ENCODE results near the gene RFK. TPM values are rescaled to one million over a fixed set of nuclear protein-coding genes. Genes with fewer than 3 reads are reported as not detected.

Gene RFK
- total and polyA plus RNA-seq, 2 of the 13 experiments (the other 11 are each of a cell fraction or from before 2014, with no cell fraction given): 18.2 to 37.2 TPM

DNA sequence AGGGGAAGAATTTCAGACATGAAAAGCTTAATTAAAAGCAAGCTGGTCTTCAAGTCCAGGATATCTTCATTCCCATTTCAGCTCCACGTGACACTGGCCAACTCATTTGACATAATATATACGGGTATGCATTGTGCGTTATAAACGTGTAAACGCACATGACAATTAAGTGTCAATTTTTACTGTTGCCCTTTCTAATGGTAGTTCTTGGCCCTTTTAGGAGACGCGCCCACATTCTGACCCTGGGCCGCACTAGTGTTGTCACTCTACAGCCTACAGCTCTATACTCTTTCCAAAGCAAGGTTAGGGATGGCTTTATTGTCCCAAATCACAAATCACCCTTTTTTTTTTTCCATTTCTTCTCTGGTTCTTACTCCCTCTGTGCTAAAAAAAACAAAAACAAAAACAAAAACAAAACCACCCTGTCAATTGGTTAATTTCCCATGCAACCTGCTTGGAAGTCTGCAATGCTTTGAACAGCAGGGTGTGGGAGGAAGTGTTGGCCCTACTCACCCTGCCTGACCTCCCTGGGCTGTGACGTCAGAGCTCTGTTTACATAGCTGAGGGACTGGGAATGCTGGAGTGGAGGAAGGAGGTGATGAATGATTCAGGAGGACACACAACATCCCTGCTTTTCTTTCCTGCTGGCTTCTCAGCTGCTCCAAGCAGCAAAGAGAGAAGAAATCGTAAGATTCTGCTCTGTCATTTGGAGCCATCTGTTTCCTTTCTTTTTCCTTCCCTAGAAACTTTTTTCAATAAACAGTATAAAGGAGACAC lies 19.3 kb downstream of the RFK start (continued):
- TF ChIP-seq, protein P1, sequence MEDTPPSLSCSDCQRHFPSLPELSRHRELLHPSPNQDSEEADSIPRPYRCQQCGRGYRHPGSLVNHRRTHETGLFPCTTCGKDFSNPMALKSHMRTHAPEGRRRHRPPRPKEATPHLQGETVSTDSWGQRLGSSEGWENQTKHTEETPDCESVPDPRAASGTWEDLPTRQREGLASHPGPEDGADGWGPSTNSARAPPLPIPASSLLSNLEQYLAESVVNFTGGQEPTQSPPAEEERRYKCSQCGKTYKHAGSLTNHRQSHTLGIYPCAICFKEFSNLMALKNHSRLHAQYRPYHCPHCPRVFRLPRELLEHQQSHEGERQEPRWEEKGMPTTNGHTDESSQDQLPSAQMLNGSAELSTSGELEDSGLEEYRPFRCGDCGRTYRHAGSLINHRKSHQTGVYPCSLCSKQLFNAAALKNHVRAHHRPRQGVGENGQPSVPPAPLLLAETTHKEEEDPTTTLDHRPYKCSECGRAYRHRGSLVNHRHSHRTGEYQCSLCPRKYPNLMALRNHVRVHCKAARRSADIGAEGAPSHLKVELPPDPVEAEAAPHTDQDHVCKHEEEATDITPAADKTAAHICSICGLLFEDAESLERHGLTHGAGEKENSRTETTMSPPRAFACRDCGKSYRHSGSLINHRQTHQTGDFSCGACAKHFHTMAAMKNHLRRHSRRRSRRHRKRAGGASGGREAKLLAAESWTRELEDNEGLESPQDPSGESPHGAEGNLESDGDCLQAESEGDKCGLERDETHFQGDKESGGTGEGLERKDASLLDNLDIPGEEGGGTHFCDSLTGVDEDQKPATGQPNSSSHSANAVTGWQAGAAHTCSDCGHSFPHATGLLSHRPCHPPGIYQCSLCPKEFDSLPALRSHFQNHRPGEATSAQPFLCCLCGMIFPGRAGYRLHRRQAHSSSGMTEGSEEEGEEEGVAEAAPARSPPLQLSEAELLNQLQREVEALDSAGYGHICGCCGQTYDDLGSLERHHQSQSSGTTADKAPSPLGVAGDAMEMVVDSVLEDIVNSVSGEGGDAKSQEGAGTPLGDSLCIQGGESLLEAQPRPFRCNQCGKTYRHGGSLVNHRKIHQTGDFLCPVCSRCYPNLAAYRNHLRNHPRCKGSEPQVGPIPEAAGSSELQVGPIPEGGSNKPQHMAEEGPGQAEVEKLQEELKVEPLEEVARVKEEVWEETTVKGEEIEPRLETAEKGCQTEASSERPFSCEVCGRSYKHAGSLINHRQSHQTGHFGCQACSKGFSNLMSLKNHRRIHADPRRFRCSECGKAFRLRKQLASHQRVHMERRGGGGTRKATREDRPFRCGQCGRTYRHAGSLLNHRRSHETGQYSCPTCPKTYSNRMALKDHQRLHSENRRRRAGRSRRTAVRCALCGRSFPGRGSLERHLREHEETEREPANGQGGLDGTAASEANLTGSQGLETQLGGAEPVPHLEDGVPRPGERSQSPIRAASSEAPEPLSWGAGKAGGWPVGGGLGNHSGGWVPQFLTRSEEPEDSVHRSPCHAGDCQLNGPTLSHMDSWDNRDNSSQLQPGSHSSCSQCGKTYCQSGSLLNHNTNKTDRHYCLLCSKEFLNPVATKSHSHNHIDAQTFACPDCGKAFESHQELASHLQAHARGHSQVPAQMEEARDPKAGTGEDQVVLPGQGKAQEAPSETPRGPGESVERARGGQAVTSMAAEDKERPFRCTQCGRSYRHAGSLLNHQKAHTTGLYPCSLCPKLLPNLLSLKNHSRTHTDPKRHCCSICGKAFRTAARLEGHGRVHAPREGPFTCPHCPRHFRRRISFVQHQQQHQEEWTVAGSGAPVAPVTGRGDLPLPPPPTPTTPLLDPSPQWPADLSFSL (CRISPR knock-in tag; IDR thresholded peaks at IDR 0.05): no peak
- TF ChIP-seq ARNTL (CRISPR knock-in tag; IDR thresholded peaks at IDR 0.05) (no peak), ZMAT3 (CRISPR knock-in tag; conservative IDR thresholded peaks at IDR 0.05) (no peak), ZNF747 (CRISPR knock-in tag; IDR thresholded peaks at IDR 0.05; ENCODE audit: borderline replicate concordance) (no peak), RXRB (CRISPR knock-in tag; IDR thresholded peaks at IDR 0.05; ENCODE audit: borderline replicate concordance) (peak; percentile 91), KLF9 (CRISPR knock-in tag; IDR thresholded peaks at IDR 0.05; ENCODE audit: low read depth) (no peak), ZNF468 (CRISPR knock-in tag; IDR thresholded peaks at IDR 0.05) (no peak), MAFG (CRISPR knock-in tag; IDR thresholded peaks at IDR 0.05) (no peak), ZKSCAN5 (CRISPR knock-in tag; IDR thresholded peaks at IDR 0.05) (peak; percentile 99), RORA (CRISPR knock-in tag; IDR thresholded peaks at IDR 0.05) (no peak), HOXD1 (CRISPR knock-in tag; IDR thresholded peaks at IDR 0.05) (no peak), ZZZ3 (CRISPR knock-in tag; IDR thresholded peaks at IDR 0.05; ENCODE audit: borderline replicate concordance) (no peak)
- TF ChIP-seq, protein P2, sequence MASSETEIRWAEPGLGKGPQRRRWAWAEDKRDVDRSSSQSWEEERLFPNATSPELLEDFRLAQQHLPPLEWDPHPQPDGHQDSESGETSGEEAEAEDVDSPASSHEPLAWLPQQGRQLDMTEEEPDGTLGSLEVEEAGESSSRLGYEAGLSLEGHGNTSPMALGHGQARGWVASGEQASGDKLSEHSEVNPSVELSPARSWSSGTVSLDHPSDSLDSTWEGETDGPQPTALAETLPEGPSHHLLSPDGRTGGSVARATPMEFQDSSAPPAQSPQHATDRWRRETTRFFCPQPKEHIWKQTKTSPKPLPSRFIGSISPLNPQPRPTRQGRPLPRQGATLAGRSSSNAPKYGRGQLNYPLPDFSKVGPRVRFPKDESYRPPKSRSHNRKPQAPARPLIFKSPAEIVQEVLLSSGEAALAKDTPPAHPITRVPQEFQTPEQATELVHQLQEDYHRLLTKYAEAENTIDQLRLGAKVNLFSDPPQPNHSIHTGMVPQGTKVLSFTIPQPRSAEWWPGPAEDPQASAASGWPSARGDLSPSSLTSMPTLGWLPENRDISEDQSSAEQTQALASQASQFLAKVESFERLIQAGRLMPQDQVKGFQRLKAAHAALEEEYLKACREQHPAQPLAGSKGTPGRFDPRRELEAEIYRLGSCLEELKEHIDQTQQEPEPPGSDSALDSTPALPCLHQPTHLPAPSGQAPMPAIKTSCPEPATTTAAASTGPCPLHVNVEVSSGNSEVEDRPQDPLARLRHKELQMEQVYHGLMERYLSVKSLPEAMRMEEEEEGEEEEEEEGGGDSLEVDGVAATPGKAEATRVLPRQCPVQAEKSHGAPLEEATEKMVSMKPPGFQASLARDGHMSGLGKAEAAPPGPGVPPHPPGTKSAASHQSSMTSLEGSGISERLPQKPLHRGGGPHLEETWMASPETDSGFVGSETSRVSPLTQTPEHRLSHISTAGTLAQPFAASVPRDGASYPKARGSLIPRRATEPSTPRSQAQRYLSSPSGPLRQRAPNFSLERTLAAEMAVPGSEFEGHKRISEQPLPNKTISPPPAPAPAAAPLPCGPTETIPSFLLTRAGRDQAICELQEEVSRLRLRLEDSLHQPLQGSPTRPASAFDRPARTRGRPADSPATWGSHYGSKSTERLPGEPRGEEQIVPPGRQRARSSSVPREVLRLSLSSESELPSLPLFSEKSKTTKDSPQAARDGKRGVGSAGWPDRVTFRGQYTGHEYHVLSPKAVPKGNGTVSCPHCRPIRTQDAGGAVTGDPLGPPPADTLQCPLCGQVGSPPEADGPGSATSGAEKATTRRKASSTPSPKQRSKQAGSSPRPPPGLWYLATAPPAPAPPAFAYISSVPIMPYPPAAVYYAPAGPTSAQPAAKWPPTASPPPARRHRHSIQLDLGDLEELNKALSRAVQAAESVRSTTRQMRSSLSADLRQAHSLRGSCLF (CRISPR knock-in tag; IDR thresholded peaks at IDR 0.05; ENCODE audit: borderline replicate concordance): no peak
- TF ChIP-seq, protein P3, sequence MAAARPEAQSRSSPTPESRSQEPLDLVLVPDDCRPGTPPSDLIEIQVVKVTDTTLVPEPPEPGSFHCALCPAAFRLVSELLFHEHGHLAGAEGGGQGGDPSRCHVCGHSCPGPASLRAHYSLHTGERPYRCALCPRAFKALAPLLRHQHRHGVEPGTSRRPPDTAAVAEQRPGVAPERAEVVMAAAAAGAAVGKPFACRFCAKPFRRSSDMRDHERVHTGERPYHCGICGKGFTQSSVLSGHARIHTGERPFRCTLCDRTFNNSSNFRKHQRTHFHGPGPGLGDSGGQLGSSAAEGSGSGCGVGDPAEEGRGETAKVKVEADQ (CRISPR knock-in tag; IDR thresholded peaks at IDR 0.05; ENCODE audit: borderline replicate concordance): no peak
- TF ChIP-seq, protein P4, sequence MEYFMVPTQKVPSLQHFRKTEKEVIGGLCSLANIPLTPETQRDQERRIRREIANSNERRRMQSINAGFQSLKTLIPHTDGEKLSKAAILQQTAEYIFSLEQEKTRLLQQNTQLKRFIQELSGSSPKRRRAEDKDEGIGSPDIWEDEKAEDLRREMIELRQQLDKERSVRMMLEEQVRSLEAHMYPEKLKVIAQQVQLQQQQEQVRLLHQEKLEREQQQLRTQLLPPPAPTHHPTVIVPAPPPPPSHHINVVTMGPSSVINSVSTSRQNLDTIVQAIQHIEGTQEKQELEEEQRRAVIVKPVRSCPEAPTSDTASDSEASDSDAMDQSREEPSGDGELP (IDR thresholded peaks at IDR 0.05; ENCODE audit: borderline replicate concordance, low read depth): no peak

Measured in HepG2 (cell line).